ENCODE measurements around the gene RHBDD2.
"Not testable (repeated sequence)": the region's sequence is repeated elsewhere in the genome, so short reads cannot be mapped to it uniquely, and the experiment has no call there.

The RHBDD2 gene

DNA sequence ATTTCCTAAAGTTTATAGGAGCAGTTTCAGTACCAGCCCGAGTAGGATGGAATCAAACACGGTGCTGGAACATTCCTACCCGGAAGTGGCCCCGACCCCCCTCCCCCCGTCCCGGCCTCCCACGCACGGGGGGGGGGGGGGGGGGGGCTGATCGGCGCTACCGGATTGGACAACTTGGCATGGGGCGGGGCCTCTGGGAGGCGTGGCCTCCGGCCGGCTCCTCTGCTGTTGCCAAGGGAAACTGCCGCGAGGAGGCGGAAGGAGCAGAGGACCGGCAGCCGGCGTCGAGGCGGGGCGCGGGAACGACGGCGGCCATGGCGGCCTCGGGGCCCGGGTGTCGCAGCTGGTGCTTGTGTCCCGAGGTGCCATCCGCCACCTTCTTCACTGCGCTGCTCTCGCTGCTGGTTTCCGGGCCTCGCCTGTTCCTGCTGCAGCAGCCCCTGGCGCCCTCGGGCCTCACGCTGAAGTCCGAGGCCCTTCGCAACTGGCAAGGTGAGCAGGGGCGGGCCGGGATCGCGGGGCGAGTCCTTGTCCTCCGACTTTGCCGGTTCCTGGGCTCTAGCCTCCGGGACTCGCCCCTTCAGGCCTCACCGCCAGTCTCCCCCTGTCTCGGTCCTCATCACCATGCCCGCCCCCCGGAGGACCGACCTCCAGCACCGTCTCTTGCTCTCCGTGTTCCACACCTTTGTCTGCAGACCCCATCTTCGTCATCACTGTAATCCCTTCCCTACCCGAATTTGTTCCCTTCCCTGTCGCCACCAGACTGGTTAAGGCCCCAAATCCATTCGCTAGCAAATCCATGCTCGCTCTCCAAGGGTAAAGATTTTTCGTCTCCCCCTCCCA, at the start of gene RHBDD2:
Gene RHBDD2 (plus strand): TSS at position 266 of the 843 bp plus-strand sequence. CDS start 49 bp downstream, at position 315.
- peaks cover 16 to 22% of the 10 kb centered on the region in 2 donors for H3K36me3 ChIP-seq (ENCODE audit: control insufficient read depth in 1 of 2, insufficient read depth in 2 of 2, low read length in 2 of 2)
- peak within 1 kb of the TSS; percentile 90 for H3K27ac ChIP-seq (ENCODE audit: low read length)
- H3K9me3 ChIP-seq (ENCODE audit: control insufficient read depth in 1 of 2, low read length in 2 of 2): no peaks in the 10 kb centered on the region
- H3K4me1 ChIP-seq (ENCODE audit: control insufficient read depth in 1 of 2, insufficient read depth in 2 of 2, low read length in 2 of 2): peaks cover 11 to 15% of the 10 kb centered on the region in 2 donors
- H3K27me3 ChIP-seq (ENCODE audit: low read depth, low read length): no peaks in the 10 kb centered on the region
- H3K4me3 ChIP-seq (ENCODE audit: low read depth in 1 of 2, low read length in 2 of 2): peak within 1 kb of the TSS; percentile 90 to 97

DNA sequence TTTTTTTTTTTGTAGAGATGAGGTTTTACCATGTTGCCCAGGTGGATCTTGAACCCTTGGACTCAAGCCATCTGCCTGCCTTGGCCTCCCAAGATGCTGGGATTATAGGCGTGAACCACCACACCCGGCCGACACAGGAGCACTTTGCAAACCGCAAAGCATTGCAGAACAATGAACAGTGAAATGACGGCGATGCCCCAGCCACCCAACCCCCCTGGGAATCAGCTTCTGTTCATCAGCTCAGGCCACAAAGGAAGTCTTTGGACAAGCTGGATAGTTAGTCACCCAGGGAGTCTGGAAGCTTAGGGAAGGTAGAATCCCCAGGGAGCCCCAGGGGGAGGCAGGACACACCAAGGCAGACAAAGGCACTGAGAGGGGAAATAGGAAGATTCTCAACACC, 49.2 kb upstream of the RHBDD2 start:
- not testable (repeated sequence) for H3K27ac ChIP-seq (ENCODE audit: low read length); H3K4me1 ChIP-seq (ENCODE audit: control insufficient read depth in 1 of 2, insufficient read depth in 2 of 2, low read length in 2 of 2); H3K27me3 ChIP-seq (ENCODE audit: low read depth, low read length); H3K36me3 ChIP-seq (ENCODE audit: control insufficient read depth in 1 of 2, insufficient read depth in 2 of 2, low read length in 2 of 2); H3K9me3 ChIP-seq (ENCODE audit: control insufficient read depth in 1 of 2, low read length in 2 of 2); H3K4me3 ChIP-seq (ENCODE audit: low read depth in 1 of 2, low read length in 2 of 2)

DNA sequence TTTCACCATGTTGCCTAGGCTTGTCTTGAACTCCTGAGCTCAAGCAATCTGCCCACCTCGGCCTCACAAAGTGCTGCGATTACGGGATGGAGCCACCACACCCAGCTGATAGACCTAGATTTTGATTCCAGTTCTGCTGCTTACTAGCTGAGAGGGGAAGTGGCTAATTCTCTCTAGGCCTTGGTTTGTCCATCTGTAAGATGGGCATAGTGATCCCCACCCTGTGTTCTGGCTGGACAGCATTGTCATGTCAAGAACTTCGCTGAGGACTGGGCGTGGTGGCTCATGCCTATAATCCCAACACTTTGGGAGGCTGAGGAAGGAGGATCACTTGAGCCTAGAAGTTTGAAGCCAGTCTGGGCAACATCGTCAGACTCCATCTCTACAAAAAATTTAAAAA, 47.9 kb upstream of the RHBDD2 start:
- H3K27me3 ChIP-seq (ENCODE audit: low read depth, low read length): no peaks in the 10 kb centered on the region
- H3K27ac ChIP-seq (ENCODE audit: low read length): no peak overlapping the region
- no peaks in the 10 kb centered on the region for H3K36me3 ChIP-seq (ENCODE audit: control insufficient read depth in 1 of 2, insufficient read depth in 2 of 2, low read length in 2 of 2)
- no peaks in the 10 kb centered on the region for H3K9me3 ChIP-seq (ENCODE audit: control insufficient read depth in 1 of 2, low read length in 2 of 2)
- H3K4me1 ChIP-seq (ENCODE audit: control insufficient read depth in 1 of 2, insufficient read depth in 2 of 2, low read length in 2 of 2): no peaks in the 10 kb centered on the region
- no peak overlapping the region for H3K4me3 ChIP-seq (ENCODE audit: low read depth in 1 of 2, low read length in 2 of 2)

DNA sequence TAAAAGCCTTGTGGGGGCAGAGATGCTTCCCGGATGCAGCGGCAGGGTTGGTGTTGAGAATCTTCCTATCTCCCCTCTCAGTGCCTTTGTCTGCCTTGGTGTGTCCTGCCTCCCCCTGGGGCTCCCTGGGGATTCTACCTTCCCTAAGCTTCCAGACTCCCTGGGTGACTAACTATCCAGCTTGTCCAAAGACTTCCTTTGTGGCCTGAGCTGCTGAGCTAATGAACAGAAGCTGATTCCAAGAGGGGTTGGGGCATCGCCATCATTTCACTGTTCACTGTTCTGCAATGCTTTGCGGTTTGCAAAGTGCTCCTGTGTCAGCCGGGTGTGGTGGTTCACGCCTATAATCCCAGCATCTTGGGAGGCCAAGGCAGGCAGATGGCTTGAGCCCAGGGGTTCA, 45.2 kb upstream of the RHBDD2 start:
- not testable (repeated sequence) for H3K27ac ChIP-seq (ENCODE audit: low read length); H3K27me3 ChIP-seq (ENCODE audit: low read depth, low read length); H3K9me3 ChIP-seq (ENCODE audit: control insufficient read depth in 1 of 2, low read length in 2 of 2); H3K36me3 ChIP-seq (ENCODE audit: control insufficient read depth in 1 of 2, insufficient read depth in 2 of 2, low read length in 2 of 2); H3K4me1 ChIP-seq (ENCODE audit: control insufficient read depth in 1 of 2, insufficient read depth in 2 of 2, low read length in 2 of 2); H3K4me3 ChIP-seq (ENCODE audit: low read depth in 1 of 2, low read length in 2 of 2)

DNA sequence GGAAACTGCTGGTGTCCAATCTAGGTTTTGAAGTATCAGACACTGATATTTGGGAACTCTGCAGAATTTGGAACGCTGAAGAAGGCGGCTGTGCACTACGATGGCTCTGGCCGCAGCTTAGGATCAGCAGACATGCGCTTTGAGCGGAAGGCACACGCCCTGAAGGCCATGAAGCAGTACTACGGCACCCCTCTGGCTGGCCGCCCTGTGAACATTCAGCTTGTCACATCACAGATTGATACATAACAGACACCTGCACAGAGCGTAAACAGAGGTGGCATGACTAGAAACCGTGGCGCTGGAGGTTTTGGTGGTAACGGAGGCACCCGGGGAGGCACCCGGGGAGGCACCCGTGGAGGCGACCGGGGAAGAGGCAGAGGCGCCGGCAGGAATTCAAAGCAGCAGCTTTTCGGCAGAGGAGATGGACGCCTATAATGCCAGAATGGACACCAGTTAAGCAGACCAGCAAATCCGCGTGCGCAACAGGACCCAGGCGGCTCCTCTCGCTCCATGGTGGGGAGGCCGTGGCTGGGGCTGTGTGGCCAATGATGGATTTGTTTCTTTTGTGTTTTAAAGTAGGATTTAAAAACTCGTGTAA, 43.0 kb upstream of the RHBDD2 start:
- Histone ChIP-seq H3K27ac (ENCODE audit: low read length) (no peak overlapping the region), H3K36me3 (ENCODE audit: control insufficient read depth in 1 of 2, insufficient read depth in 2 of 2, low read length in 2 of 2) (no peaks in the 10 kb centered on the region), H3K9me3 (ENCODE audit: control insufficient read depth in 1 of 2, low read length in 2 of 2) (no peaks in the 10 kb centered on the region)

DNA sequence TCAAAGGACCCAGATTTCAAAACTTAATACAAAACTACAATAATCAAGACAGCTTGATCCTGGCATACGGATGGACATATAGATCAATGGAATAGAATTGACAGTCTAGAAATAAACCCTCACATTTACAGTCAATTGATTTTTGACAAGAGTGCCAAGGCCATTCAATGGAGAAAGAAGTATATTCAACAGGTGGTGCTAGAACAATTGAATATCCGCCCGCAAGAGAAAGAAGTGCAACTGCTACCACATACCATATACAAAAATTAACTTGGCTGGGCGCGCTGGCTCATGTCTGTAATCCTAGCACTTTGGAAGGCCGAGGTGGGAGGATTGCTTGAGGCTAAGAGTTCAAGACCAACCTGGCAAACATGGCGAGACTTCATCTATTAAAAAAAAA, 42.0 kb upstream of the RHBDD2 start:
- no peaks in the 10 kb centered on the region for H3K9me3 ChIP-seq (ENCODE audit: control insufficient read depth in 1 of 2, low read length in 2 of 2)
- H3K27me3 ChIP-seq (ENCODE audit: low read depth, low read length): no peaks in the 10 kb centered on the region
- no peak overlapping the region for H3K27ac ChIP-seq (ENCODE audit: low read length)
- no peaks in the 10 kb centered on the region for H3K36me3 ChIP-seq (ENCODE audit: control insufficient read depth in 1 of 2, insufficient read depth in 2 of 2, low read length in 2 of 2)
- no peaks in the 10 kb centered on the region for H3K4me1 ChIP-seq (ENCODE audit: control insufficient read depth in 1 of 2, insufficient read depth in 2 of 2, low read length in 2 of 2)
- no peak overlapping the region for H3K4me3 ChIP-seq (ENCODE audit: low read depth in 1 of 2, low read length in 2 of 2)

More for the DNA sequence above, 43.0 kb upstream of the RHBDD2 start:
- Histone ChIP-seq H3K4me1 (ENCODE audit: control insufficient read depth in 1 of 2, insufficient read depth in 2 of 2, low read length in 2 of 2) (no peaks in the 10 kb centered on the region), H3K4me3 (ENCODE audit: low read depth in 1 of 2, low read length in 2 of 2) (no peak overlapping the region), H3K27me3 (ENCODE audit: low read depth, low read length) (no peaks in the 10 kb centered on the region)

DNA sequence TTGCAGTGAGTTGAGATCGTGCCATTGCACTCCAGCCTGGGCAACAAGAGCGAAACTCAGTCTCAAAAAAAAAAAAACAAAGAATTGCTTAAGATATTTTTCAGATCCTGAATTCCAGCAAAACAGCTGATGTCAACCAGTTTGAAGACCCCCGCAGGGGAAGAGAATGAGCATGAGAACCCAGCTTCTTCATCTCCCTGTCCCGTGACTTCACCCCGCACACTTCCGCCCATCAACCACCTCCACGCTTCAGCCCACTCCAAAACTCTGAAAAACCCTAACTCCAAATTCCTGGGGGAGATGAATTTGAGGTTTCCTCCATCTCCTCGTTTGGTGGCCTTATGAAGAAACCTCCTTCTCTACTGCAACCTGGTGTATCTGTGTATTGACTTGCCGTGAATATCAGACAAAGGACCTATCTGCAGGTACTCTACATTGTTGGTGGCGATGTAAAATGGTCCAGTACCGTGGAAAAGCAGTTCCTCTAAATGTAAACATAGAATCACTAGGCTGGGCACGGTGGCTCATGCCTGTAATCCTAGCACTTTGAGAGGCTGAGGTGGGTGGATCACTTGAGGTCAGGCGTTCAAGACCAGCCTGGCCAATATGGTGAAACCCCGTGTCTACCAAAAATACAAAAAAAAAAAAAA, 40.4 kb upstream of the RHBDD2 start:
- H3K4me3 ChIP-seq (ENCODE audit: low read depth in 1 of 2, low read length in 2 of 2); H3K4me1 ChIP-seq (ENCODE audit: control insufficient read depth in 1 of 2, insufficient read depth in 2 of 2, low read length in 2 of 2); H3K36me3 ChIP-seq (ENCODE audit: control insufficient read depth in 1 of 2, insufficient read depth in 2 of 2, low read length in 2 of 2); H3K27ac ChIP-seq (ENCODE audit: low read length); H3K9me3 ChIP-seq (ENCODE audit: control insufficient read depth in 1 of 2, low read length in 2 of 2); H3K27me3 ChIP-seq (ENCODE audit: low read depth, low read length): not testable (repeated sequence)

DNA sequence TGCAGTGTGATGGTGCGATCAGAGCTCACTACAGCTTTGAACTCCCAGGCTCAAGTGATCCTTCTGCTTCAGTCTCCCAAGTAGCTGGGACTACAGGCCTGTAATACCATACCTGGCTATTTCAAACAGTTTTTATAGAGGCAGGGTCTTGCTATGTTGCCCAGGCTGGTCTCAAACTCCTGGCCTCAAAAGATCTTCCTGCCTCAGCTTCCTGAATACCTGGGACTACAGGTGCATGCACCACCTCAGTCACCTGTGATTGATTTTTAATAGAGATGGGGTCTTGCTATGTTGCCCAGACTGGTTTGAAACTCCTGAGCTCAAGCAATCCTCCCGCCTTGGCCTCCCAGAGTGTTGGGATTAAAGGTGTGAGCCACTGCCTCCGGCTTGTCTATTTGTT, 38.8 kb upstream of the RHBDD2 start:
- H3K27me3 ChIP-seq (ENCODE audit: low read depth, low read length): no peaks in the 10 kb centered on the region
- no peak overlapping the region for H3K27ac ChIP-seq (ENCODE audit: low read length)
- H3K36me3 ChIP-seq (ENCODE audit: control insufficient read depth in 1 of 2, insufficient read depth in 2 of 2, low read length in 2 of 2): no peaks in the 10 kb centered on the region
- no peak overlapping the region for H3K4me3 ChIP-seq (ENCODE audit: low read depth in 1 of 2, low read length in 2 of 2)
- H3K9me3 ChIP-seq (ENCODE audit: control insufficient read depth in 1 of 2, low read length in 2 of 2): no peaks in the 10 kb centered on the region
- H3K4me1 ChIP-seq (ENCODE audit: control insufficient read depth in 1 of 2, insufficient read depth in 2 of 2, low read length in 2 of 2): peaks cover 5 to 6% of the 10 kb centered on the region in 2 donors

DNA sequence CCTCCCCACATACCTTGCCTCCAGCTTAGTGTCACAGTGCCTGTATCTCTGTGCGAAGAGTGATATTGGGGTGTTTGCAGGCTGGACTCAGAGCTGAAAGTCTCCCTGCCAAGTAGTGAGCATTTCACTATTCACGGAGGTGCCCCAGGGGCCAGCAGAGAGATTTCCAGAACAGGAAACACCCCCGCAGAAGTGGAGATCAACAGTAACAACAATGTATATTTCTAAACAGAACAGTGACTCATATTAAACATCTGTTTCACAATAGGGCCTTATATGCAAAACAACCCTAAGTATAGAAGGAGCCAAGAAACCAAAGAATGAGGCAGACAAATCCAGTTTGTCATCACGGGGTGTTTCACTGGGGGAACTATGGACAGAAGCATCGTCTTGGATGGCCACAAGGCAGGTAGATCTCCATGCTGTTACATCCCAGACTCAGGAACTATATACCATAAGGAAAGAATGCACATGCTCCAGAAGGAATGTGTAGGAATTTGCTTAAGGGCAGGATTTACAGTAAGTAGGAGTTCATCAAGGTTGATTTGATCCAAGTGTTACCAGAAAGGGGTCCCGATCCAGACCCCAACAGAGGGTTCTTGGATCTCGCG, 35.9 kb upstream of the RHBDD2 start:
- peak overlapping the region; percentile 47 for H3K27ac ChIP-seq (ENCODE audit: low read length)

DNA sequence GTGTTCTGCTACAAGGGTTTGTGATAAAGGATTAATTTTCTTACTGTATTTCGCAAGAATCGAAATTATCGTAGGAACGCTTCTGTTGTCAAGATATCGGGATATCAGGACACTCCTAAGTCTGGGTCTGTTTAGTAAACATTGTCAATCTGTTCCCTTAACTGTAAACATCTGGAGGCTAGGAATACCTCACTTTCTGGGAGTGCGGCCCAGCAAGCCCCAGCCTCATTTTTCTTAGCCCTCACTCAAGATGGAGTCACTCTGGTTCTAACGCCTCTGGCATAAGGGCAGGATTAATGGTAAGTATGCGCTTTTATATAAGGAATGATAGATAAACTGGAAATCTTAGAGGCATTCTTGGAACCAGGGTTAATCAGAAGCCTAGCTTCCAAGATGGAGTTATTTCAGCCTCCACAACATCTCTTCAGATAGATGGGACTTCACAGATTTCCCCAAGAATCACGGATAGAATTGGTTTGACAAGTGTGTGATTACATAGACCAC, 35.2 kb upstream of the RHBDD2 start:
- no peaks in the 10 kb centered on the region for H3K9me3 ChIP-seq (ENCODE audit: control insufficient read depth in 1 of 2, low read length in 2 of 2)
- H3K27ac ChIP-seq (ENCODE audit: low read length): no peak overlapping the region
- H3K36me3 ChIP-seq (ENCODE audit: control insufficient read depth in 1 of 2, insufficient read depth in 2 of 2, low read length in 2 of 2): no peaks in the 10 kb centered on the region
- H3K27me3 ChIP-seq (ENCODE audit: low read depth, low read length): no peaks in the 10 kb centered on the region
- H3K4me1 ChIP-seq (ENCODE audit: control insufficient read depth in 1 of 2, insufficient read depth in 2 of 2, low read length in 2 of 2): peaks cover 5 to 6% of the 10 kb centered on the region in 2 donors
- no peak overlapping the region for H3K4me3 ChIP-seq (ENCODE audit: low read depth in 1 of 2, low read length in 2 of 2)

More for the DNA sequence above, 35.9 kb upstream of the RHBDD2 start:
- Histone ChIP-seq H3K4me3 (ENCODE audit: low read depth in 1 of 2, low read length in 2 of 2) (no peak overlapping the region), H3K27me3 (ENCODE audit: low read depth, low read length) (no peaks in the 10 kb centered on the region), H3K9me3 (ENCODE audit: control insufficient read depth in 1 of 2, low read length in 2 of 2) (no peaks in the 10 kb centered on the region), H3K36me3 (ENCODE audit: control insufficient read depth in 1 of 2, insufficient read depth in 2 of 2, low read length in 2 of 2) (no peaks in the 10 kb centered on the region), H3K4me1 (ENCODE audit: control insufficient read depth in 1 of 2, insufficient read depth in 2 of 2, low read length in 2 of 2) (peaks cover 5 to 6% of the 10 kb centered on the region in 2 donors)

DNA sequence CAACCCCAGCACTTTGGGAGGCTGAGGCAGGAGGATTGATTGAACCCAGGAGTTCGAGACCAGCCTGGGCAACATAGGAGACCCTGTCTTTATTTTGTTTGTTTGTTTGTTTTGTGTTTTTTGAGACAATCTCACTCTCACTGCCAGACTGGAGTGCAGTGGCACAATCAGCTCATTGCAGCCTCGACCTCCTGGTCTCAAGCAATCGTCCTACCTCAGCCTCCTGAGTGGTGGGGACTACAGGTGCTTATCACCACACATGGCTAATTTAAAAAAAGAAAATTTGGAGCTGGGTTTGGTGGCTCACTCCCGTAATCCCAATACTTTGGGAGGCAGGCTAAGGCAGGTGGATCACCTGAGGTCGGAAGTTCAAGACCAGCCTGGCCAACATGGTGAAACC, 34.7 kb upstream of the RHBDD2 start:
- H3K27me3 ChIP-seq (ENCODE audit: low read depth, low read length): no peaks in the 10 kb centered on the region
- peaks cover 5 to 6% of the 10 kb centered on the region in 2 donors for H3K4me1 ChIP-seq (ENCODE audit: control insufficient read depth in 1 of 2, insufficient read depth in 2 of 2, low read length in 2 of 2)
- no peaks in the 10 kb centered on the region for H3K9me3 ChIP-seq (ENCODE audit: control insufficient read depth in 1 of 2, low read length in 2 of 2)
- H3K36me3 ChIP-seq (ENCODE audit: control insufficient read depth in 1 of 2, insufficient read depth in 2 of 2, low read length in 2 of 2): no peaks in the 10 kb centered on the region
- H3K4me3 ChIP-seq (ENCODE audit: low read depth in 1 of 2, low read length in 2 of 2): no peak overlapping the region
- H3K27ac ChIP-seq (ENCODE audit: low read length): no peak overlapping the region
